LNCAP (cell line): ENCODE measurements around the gene COL4A6.

Source experiments
- CTCF ChIP-seq: fragments of 450-650 bp; IDR thresholded peaks from 2 replicates; pipeline ENCODE4 v1.5.1; 2017; ENCODE audit warnings: mild to moderate bottlenecking

Gene COL4A6

GRCh38 chrX:108447303-108447702 is 9.1 kb upstream of the COL4A6 start:
- no peak for TF ChIP-seq CTCF

GRCh38 chrX:108442901-108443464 is 4.8 kb upstream of the COL4A6 start:
- TF ChIP-seq CTCF: no peak

- no peak for TF ChIP-seq CTCF
Observed at GRCh38 chrX:108439961-108440696, 1.9 kb upstream of the COL4A6 start.

GRCh38 chrX:108439426-108439942 is 1.3 kb upstream of the COL4A6 start, which contains the start of gene COL4A5:
Gene COL4A5, plus strand, starts transcription at chrX:108439838. Its CDS starts 288 bp downstream, at chrX:108440126.
- no peak for TF ChIP-seq CTCF

- no peak for TF ChIP-seq CTCF
Observed at GRCh38 chrX:108437349-108438109, 693 bp downstream of the COL4A6 start.

- no peak for TF ChIP-seq CTCF
Observed at GRCh38 chrX:108435261-108435660, 3.0 kb downstream of the COL4A6 start.

- TF ChIP-seq CTCF: no peak
Observed at GRCh38 chrX:108426262-108426661, 12.0 kb downstream of the COL4A6 start.
